ENCODE results near the gene TBC1D2.
"Not testable (repeated sequence)": the region's sequence is repeated elsewhere in the genome, so short reads cannot be mapped to it uniquely, and the experiment has no call there.

Gene TBC1D2

GRCh38 chr9:98255578-98256296 lies at the start of gene TBC1D2:
Gene TBC1D2, minus strand, starts transcription at chr9:98255649. Its CDS starts 108 bp downstream, at chr9:98255541.
- peak; percentile 89 to 92 for DNase-seq

DNA sequence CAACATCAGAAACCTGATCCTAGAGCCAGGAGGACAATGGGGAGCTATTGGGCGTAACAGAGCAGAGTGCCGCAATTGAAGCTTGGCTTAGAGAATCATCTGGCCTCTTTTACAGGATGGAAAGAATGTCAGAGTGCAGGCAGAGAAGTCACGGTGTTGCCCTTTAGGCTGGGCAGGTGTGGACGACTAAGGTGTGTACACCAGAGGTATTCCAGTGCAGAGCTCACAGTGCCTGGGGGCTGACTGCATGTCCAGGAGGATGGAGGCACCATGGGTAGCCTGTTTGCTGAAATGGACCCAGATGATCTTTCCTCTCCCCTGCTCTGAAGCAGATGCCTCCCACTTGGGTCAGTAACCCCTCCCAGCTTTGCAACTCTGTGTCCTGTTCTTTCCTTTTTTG lies 48.9 kb upstream of the TBC1D2 start:
- DNase-seq = no peak

- no peak for DNase-seq
Observed at GRCh38 chr9:98303633-98304125, 48.2 kb upstream of the TBC1D2 start.

GRCh38 chr9:98302938-98303632 lies 47.6 kb upstream of the TBC1D2 start:
- no peak for DNase-seq

DNA sequence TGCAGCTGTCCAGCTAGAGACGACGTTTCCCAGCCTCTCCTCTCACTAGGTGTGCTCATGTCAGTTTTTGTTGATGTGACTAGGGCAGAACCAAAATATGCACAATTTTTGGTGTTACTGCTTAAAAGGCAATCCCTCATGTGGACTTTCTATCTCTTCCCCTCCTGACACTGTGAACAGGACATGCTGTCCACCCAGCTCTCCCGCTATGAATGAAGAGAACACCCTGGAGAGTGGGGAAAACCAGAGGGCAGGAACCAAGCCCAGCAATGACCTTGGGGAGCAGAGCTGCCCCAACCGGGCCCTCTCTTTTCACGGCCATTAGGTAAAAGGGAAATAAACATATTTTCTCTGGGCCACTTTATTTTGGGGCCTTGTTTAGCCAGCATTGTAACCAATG lies 46.7 kb upstream of the TBC1D2 start:
- DNase-seq = no peak

- no peak for DNase-seq
Observed at GRCh38 chr9:98300611-98301010, 45.2 kb upstream of the TBC1D2 start.

GRCh38 chr9:98298476-98298875 lies 43.0 kb upstream of the TBC1D2 start:
- DNase-seq = no peak

GRCh38 chr9:98295824-98296223 lies 40.4 kb upstream of the TBC1D2 start:
- no peak for DNase-seq

- no peak for DNase-seq
Observed at GRCh38 chr9:98291820-98292219, 36.4 kb upstream of the TBC1D2 start.

DNA sequence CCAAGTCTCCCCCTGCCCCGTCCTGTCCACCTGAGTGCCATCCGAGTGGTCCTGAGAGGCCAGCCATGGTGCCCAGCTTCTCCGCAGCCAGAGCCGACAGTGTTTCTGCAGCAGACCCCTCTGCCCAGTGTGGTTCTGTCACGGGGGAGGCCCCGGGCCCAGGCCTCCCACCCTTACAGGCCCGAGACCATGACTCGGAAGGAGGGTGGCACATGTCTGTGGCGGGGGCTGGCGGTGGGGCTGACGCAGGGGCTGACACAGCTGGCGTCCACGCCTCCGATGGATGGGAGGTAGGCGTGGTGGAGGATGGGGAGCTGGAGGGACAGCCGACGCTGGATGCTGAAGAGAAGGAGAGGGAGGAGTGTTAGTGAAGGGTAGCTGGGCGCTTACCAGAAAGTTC lies 35.0 kb upstream of the TBC1D2 start:
- no peak for DNase-seq

- no peak for DNase-seq
Observed at GRCh38 chr9:98289614-98290201, 34.3 kb upstream of the TBC1D2 start.

GRCh38 chr9:98288881-98289280 lies 33.4 kb upstream of the TBC1D2 start:
- DNase-seq = no peak

DNA sequence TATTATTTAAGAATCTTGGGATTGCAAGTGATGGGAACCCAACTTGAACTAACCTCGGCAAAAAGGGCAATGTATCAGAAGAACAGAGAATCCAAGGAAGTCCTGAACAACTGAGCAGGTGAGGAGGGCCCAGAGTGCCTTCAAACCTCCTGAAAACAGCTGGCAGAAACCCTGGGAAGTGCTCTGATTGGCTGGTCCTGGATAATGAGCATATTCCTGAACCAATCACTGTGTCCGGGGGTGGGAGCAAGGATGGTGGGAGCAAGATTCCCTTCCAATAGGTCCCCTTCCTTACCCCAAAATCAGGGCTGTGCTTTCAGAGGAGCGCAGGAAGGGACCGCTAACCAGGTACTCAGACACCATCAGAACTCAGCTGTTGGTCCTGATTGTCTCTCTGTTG lies 31.9 kb upstream of the TBC1D2 start:
- DNase-seq = no peak

DNA sequence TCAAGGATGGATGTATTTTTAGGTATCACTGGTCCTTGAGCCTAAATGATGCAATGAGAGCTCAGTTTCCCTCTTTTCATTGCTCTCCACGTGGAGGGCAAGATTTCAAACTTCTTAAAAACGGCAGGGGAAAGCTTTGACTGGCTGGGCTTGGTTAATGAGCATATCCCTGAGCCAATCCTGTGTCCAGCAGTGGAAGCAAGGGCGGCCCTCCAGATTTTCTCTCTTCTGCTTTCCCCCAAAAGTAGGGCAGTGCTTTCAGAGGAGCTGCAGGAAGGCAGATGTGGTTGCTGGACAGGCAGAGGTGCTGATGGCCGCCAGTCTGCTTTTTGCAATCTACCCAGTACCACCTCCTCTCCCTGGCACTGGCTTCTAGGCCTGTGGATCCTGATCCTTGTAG lies 30.0 kb upstream of the TBC1D2 start:
- DNase-seq = no peak

GRCh38 chr9:98284754-98285153 lies 29.3 kb upstream of the TBC1D2 start:
- no peak for DNase-seq

DNA sequence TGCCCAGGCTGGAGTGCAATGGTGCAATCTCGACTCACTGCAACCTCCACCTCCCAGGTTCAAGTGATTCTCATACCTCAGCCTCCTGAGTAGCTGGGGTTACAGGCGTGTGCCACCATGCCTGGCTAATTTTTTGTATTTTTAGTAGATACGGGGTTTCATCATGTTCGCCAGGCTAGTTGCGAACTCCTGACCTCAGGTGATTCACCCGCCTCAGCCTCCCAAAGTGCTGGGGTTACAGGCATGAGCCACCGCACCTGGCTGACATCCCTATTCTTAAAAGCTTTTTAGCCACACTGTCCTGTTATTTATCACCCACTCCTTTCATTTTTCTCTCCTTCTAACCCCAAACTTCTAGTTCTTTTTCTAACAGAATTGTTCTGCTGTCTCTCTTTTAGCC lies 27.7 kb upstream of the TBC1D2 start:
- not testable (repeated sequence) for DNase-seq

- no peak for DNase-seq
Observed at GRCh38 chr9:98281281-98281680, 25.8 kb upstream of the TBC1D2 start.

DNA sequence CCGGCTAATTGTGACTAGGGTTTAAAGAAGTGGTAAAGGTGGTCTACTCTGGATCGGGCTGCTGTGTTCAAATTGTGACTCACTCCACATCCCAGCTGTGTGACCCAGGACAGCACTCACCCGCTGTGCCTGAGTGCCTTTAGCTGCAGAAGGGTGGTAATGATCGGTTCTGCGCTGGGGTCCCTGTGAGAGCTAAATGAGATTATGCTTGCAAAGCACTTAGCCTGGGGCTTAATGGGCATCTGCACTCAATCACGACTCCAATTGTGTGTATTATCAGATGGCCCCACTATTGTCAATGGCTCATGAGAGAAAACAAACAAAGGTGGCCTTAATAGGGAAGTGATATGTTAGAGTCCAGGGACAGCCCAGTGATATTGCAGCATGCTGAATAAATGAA lies 25.1 kb upstream of the TBC1D2 start:
- peak; percentile 86 to 90 for DNase-seq

- DNase-seq = no peak
Observed at GRCh38 chr9:98280162-98280561, 24.7 kb upstream of the TBC1D2 start.

DNA sequence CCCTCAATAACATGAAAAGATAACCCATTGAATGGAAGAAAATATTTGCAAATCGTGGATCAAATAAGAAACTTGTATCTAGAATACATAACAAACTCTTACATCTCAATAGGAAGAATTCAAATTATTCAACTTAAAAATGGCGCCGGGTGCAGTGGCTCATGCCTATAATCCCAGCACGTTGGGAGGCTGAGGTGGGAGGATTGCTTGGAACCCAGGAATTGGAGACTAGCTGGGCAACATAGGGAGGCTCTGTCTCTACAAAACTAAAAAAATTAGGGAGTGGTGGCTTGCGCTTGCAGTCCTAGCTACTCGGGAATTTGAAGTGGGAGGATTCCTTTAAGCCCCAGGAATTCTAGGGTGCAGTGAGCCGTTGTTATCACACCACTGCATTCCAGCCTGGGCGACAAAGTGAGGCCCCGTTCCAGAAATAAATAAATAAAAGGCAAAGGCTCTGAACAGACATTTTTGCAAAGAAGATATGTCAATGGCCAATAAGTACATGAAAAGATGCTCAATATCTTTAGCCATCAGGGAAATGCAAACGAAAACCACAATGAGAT lies 21.5 kb upstream of the TBC1D2 start:
- DNase-seq = no peak

DNA sequence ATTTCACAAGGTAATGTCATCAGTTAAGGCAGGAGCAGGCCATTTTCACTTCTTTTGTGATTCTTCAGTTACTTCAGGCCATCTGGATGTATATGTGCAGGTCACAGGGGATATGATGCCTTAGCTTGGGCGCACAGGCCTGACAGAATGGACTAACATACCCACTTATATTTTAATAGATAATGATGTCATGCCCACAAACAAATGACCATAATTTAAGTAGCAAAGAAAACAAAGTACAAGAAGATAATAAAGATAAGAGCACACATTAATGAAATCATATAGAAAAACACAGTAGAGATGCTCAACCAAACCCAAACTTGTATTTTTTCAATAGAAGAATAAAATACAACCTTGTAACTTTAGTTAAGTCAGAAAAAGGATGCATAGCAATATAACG lies 19.7 kb upstream of the TBC1D2 start:
- DNase-seq = no peak

DNA sequence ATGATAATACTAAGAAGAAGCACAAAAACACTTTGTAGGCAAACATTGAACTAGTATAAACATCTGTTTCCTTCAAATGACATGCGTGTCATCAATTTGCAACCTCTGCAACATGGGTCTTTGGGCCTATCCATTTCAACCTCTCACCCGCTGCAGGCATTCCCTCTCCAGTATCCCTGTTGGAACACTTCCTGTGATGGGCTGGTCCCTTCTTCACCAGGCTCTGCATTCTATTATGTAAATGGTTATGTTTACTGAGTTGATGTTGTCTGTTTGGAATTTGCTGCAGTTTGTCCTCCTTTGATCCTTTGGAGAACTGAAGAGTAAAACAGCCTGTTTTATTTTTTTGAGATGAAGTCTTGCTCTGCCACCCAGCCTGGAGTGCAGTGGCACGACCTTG lies 16.6 kb upstream of the TBC1D2 start:
- DNase-seq = no peak

GRCh38 chr9:98271479-98271878 lies 16.0 kb upstream of the TBC1D2 start:
- DNase-seq = no peak

- DNase-seq = not testable (repeated sequence)
Observed at GRCh38 chr9:98270284-98270683, 14.8 kb upstream of the TBC1D2 start.

All from NCI-H2081 (cell line).